Fibroblast of villous mesenchyme (primary cell): ENCODE results near the gene FCHSD2. TPM values are rescaled to one million over a fixed set of nuclear protein-coding genes. Genes with fewer than 3 reads are reported as not detected.

Source experiments
- DNase-seq: peaks from one replicate; pipeline ENCODE4 v3.0.0-alpha.2; 2010; ENCODE audit warnings: low read depth
- H3K4me3 ChIP-seq: 2 replicates; pipeline ENCODE4 v1.5.1; 2011; ENCODE audit warnings: low read depth, mild to moderate bottlenecking, low read length
- total RNA-seq: library from RNA; depleted of rRNA; stranded (reverse); fragments of >200 nt; gene quantifications from 2 replicates; pipeline ENCODE4 v1.2.3, GENCODE V29; 2012
- TF ChIP-seq, protein P1 (sequence below): IDR thresholded peaks from 2 replicates; pipeline ENCODE4 v1.5.1; 2012; ENCODE audit warnings: low read depth, mild to moderate bottlenecking, low read length; ENCODE audit not compliant: insufficient read depth

The FCHSD2 gene
- total RNA-seq, 1 donor: 11.2 TPM

DNA sequence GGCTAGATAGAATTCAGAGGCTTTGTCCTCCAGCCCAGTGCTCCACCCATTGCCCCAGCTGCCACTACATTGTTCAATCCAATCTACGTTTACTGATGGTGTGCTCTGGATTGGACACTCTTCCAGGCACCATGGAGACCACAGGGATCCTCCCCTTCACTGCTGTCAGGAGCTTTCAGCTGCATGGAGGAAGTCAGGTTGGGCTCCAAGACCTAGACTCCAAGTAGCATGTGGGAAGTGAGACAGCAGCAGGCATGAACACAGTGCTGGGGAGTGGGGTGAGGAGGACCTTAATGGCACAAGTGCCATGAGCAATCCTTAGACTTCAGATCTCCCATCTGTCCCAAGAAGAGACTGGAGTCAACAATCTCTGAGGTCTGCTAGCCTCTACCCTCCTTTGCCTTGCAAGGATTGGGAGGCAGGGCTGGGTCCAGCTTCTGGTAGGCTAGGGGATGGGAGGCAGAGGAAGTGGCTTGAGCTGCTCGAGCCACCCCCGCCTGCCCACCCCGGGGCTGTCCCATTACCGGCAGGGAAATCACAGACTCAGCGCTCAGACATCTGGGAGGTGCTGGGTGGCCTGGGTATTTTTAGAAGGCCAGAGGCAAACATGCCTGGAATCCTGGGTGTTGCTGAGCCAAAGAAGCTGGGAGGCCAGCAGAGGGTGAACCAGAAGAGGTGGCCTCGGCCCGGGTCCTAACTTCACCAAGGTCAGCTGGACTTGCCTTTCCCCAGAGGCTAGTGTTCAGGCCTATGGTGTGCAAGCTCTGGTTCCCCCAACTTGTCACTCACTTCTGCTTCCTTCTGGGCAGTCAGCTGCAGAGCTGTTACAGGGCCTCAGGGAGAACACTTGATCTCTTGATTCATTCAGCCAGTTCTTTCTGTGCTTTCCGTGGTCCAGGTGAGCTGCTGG lies 15.2 kb upstream of the FCHSD2 start:
- peak; percentile 68 for DNase-seq
- TF ChIP-seq, protein P1, sequence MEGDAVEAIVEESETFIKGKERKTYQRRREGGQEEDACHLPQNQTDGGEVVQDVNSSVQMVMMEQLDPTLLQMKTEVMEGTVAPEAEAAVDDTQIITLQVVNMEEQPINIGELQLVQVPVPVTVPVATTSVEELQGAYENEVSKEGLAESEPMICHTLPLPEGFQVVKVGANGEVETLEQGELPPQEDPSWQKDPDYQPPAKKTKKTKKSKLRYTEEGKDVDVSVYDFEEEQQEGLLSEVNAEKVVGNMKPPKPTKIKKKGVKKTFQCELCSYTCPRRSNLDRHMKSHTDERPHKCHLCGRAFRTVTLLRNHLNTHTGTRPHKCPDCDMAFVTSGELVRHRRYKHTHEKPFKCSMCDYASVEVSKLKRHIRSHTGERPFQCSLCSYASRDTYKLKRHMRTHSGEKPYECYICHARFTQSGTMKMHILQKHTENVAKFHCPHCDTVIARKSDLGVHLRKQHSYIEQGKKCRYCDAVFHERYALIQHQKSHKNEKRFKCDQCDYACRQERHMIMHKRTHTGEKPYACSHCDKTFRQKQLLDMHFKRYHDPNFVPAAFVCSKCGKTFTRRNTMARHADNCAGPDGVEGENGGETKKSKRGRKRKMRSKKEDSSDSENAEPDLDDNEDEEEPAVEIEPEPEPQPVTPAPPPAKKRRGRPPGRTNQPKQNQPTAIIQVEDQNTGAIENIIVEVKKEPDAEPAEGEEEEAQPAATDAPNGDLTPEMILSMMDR: no peak
- no peak overlapping the region for H3K4me3 ChIP-seq

DNA sequence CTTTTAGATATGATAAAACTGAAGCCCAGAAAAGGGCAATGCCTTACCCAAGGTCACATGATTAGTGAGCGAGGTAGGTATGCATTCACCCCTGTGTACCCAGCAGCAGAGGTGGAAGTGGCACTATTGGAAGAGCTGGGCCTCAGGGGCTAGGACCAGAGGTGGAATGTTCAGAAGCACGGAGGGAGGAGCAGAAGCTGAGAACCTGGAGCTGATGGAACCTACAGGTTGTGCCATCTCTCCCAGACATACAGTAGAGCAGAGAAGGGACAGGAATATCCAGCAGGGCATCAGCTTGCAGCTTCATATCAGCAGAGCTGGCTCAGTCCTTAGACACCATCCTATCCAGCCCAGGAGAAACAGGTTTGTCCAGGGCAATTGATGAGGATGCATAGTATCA lies 14.6 kb upstream of the FCHSD2 start:
- H3K4me3 ChIP-seq: no peak overlapping the region
- TF ChIP-seq, protein P1: no peak
- DNase-seq: no peak

DNA sequence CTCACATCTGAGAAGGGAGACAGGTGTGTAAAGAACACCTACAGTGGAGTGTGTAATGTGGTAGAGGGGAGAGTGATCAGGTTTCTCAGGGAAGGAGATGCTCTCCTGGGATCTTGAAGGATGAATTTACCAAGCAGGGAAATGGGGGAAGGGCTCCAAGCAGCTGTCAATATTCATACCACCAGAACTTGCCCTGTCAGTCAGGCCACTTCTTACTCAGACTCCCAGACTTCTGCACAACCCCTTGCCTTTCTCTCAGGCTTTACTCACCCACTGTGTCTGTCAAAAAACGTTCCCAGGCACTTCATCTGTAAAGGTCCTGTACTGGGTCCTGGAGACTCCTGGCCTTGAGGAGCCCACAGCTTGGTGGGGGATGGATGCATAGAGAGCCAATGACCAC lies 14.0 kb upstream of the FCHSD2 start:
- TF ChIP-seq, protein P1: no peak
- no peak for DNase-seq
- H3K4me3 ChIP-seq: no peak overlapping the region

DNA sequence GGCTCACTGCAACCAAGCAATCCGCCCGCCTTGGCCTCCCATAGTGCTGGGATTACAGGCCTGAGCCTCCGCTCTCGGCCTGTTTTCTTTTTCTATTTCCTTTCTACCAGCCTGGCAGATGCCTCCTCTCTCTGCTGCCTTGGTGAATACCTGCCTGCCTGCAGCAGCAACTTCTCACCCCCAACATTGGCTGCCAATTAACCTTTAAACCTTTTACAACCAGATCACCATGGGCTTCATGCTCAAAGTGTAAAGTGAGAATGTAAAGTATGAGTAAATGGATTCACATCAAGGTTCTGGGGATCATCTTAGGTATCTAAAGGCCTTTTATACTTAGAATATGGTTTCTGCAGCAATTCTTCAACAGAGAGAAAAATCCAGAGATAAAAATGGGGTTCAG lies 13.0 kb upstream of the FCHSD2 start:
- TF ChIP-seq, protein P1: no peak
- H3K4me3 ChIP-seq: no peak overlapping the region
- DNase-seq: no peak

DNA sequence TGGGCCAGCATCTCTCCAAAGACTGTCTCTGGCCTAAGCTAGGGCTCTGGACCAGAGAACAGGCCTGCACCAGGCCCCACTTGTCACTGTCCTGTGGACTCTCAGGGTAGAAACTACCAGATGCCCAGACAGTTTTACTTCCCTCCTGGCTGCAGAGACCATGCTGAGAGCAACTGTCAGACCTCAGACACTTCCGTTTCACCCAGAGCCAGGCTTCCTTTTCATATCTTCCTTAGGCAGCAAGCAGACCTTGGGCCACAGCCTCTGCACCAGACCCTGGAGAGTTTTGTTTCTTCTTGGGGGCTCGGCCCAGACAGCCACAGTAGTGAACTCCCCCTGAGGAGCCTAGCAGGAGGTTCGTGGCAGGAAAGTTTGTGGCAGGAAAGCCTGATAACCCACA lies 12.1 kb upstream of the FCHSD2 start:
- no peak overlapping the region for H3K4me3 ChIP-seq
- TF ChIP-seq, protein P1: no peak
- DNase-seq: no peak

DNA sequence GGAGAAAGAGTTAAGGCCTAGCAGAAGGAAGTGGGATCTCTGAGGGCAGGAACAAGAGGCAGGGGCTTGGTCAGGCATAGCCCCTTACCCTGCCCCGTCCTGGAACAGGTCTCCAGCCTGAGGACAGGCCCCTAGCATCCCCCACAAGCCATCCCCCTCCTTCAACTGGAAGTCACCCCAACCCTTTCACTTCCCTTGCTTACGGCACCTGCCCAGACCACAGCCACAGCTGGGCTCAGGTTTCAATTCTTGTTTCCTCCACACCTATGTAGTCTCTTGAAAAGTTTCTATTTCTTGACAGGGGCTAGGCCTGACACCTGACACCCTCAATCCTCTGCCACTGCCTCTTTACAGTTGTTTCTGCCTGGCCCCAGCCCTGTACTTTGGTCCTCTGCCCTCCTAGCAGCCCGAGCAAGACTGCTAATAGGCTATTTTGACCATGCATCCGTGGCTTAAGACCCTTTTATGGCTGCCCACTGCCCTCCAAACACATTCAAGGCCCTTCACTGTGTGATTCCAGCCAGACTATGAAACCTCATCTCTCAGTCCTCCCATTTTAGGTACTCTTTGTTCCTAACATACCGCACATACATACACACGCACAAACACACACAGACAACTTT lies 10.9 kb upstream of the FCHSD2 start:
- TF ChIP-seq, protein P1: no peak
- H3K4me3 ChIP-seq: no peak overlapping the region
- no peak for DNase-seq
